ENCODE data around the gene ENOX2. TPM values are rescaled to one million over a fixed set of nuclear protein-coding genes. Genes with fewer than 3 reads are reported as not detected.

ENOX2 gene
- total RNA-seq, 4 donors from 2014 or later = 1.5 to 10.4 (median 4.6) TPM

GRCh38 chrX:130658310-130658709, 244.7 kb downstream of the ENOX2 start:
- DNase-seq = no peak
- intact Hi-C loops (cut with DNase I; ENCODE audit: low total_unique reads) (no loop called here), in situ Hi-C loops (cut with MboI; ENCODE audit: low pct_ligation_motif_present in 1 of 4, low pct_unique_long_range_greater_than_20kb in 1 of 4, low sequenced_read_pairs in 3 of 4) (no loop called here)
- Histone ChIP-seq H3K4me3 (no peak overlapping the region), H3K27me3 (no peaks in the 10 kb centered on the region), H3K9me3 (no peaks in the 10 kb centered on the region), H3K36me3 (no peaks in the 10 kb centered on the region), H3K4me1 (no peaks in the 10 kb centered on the region), H3K27ac (no peak overlapping the region)
- TF ChIP-seq POLR2AphosphoS5 (IDR thresholded peaks at IDR 0.05) (no peak), POLR2A (IDR thresholded peaks at IDR 0.05) (no peak), EP300 (IDR thresholded peaks at IDR 0.05; ENCODE audit: low read depth) (no peak)
- TF ChIP-seq, protein P1, sequence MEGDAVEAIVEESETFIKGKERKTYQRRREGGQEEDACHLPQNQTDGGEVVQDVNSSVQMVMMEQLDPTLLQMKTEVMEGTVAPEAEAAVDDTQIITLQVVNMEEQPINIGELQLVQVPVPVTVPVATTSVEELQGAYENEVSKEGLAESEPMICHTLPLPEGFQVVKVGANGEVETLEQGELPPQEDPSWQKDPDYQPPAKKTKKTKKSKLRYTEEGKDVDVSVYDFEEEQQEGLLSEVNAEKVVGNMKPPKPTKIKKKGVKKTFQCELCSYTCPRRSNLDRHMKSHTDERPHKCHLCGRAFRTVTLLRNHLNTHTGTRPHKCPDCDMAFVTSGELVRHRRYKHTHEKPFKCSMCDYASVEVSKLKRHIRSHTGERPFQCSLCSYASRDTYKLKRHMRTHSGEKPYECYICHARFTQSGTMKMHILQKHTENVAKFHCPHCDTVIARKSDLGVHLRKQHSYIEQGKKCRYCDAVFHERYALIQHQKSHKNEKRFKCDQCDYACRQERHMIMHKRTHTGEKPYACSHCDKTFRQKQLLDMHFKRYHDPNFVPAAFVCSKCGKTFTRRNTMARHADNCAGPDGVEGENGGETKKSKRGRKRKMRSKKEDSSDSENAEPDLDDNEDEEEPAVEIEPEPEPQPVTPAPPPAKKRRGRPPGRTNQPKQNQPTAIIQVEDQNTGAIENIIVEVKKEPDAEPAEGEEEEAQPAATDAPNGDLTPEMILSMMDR (IDR thresholded peaks at IDR 0.05) = no peak

GRCh38 chrX:130654409-130654950, 248.5 kb downstream of the ENOX2 start:
- no peak for DNase-seq
- no peaks in the 10 kb centered on the region for H3K9me3 ChIP-seq
- in situ Hi-C loops (cut with MboI; ENCODE audit: low pct_ligation_motif_present in 1 of 4, low pct_unique_long_range_greater_than_20kb in 1 of 4, low sequenced_read_pairs in 3 of 4) (no loop called here), intact Hi-C loops (cut with DNase I; ENCODE audit: low total_unique reads) (no loop called here)
- H3K36me3 ChIP-seq = no peaks in the 10 kb centered on the region
- TF ChIP-seq EP300 (IDR thresholded peaks at IDR 0.05; ENCODE audit: low read depth) (no peak), POLR2AphosphoS5 (IDR thresholded peaks at IDR 0.05) (no peak), POLR2A (IDR thresholded peaks at IDR 0.05) (no peak)
- TF ChIP-seq, protein P1 (IDR thresholded peaks at IDR 0.05) = no peak
- no peaks in the 10 kb centered on the region for H3K4me1 ChIP-seq
- no peak overlapping the region for H3K4me3 ChIP-seq
- no peaks in the 10 kb centered on the region for H3K27me3 ChIP-seq
- 54 to 89% methylated on average over 3 to 4 of the region's 4 CpGs for WGBS, 2 donors (ENCODE audit: low coverage in 1 of 2)
- no peak overlapping the region for H3K27ac ChIP-seq

- WGBS, 2 donors (ENCODE audit: low coverage in 1 of 2) = 80 to 95% methylated on average over 3 to 6 of the region's 6 CpGs
Measured at GRCh38 chrX:130652824-130653578, 250.0 kb downstream of the ENOX2 start.

DNA sequence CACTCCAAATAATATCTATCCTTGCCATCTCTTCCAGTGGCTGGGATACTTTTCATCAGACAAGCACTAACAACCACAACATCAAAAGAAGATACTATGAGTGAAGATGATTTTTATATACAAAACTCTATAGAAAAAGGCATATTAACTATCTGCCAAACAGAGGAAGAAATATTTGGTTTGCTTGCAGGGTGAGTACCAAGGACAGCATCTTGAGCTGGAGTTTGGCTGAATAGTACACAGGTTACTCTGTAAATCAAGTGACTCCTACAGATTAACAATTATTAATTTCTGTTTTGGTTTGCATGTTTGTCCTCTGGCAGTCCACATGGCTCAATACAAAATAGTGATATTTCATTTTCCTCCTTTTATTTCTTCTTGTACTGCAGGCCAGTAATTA, 253.3 kb downstream of the ENOX2 start:
- Histone ChIP-seq H3K27ac (no peak overlapping the region), H3K4me3 (no peak overlapping the region), H3K9me3 (no peaks in the 10 kb centered on the region), H3K27me3 (no peaks in the 10 kb centered on the region), H3K4me1 (no peaks in the 10 kb centered on the region), H3K36me3 (no peaks in the 10 kb centered on the region)
- in situ Hi-C loops (cut with MboI; ENCODE audit: low pct_ligation_motif_present in 1 of 4, low pct_unique_long_range_greater_than_20kb in 1 of 4, low sequenced_read_pairs in 3 of 4) (no loop called here), intact Hi-C loops (cut with DNase I; ENCODE audit: low total_unique reads) (no loop called here)
- no peak for DNase-seq
- no peak for TF ChIP-seq EP300 (IDR thresholded peaks at IDR 0.05; ENCODE audit: low read depth)
- TF ChIP-seq, protein P1 (IDR thresholded peaks at IDR 0.05) = no peak
- TF ChIP-seq POLR2A (IDR thresholded peaks at IDR 0.05) = no peak
- TF ChIP-seq POLR2AphosphoS5 (IDR thresholded peaks at IDR 0.05) = no peak

More at GRCh38 chrX:130652824-130653578, 250.0 kb downstream of the ENOX2 start:
- intact Hi-C loops (cut with DNase I; ENCODE audit: low total_unique reads) (no loop called here), in situ Hi-C loops (cut with MboI; ENCODE audit: low pct_ligation_motif_present in 1 of 4, low pct_unique_long_range_greater_than_20kb in 1 of 4, low sequenced_read_pairs in 3 of 4) (no loop called here)
- Histone ChIP-seq H3K4me3 (no peak overlapping the region), H3K9me3 (no peaks in the 10 kb centered on the region), H3K27me3 (no peaks in the 10 kb centered on the region), H3K27ac (no peak overlapping the region), H3K4me1 (no peaks in the 10 kb centered on the region), H3K36me3 (no peaks in the 10 kb centered on the region)
- no peak for TF ChIP-seq POLR2A (IDR thresholded peaks at IDR 0.05)
- TF ChIP-seq, protein P1 (IDR thresholded peaks at IDR 0.05) = no peak
- TF ChIP-seq POLR2AphosphoS5 (IDR thresholded peaks at IDR 0.05) = no peak
- TF ChIP-seq EP300 (IDR thresholded peaks at IDR 0.05; ENCODE audit: low read depth) = no peak
- no peak for DNase-seq
